Measurements from ENCODE around the gene IL13.

DNA sequence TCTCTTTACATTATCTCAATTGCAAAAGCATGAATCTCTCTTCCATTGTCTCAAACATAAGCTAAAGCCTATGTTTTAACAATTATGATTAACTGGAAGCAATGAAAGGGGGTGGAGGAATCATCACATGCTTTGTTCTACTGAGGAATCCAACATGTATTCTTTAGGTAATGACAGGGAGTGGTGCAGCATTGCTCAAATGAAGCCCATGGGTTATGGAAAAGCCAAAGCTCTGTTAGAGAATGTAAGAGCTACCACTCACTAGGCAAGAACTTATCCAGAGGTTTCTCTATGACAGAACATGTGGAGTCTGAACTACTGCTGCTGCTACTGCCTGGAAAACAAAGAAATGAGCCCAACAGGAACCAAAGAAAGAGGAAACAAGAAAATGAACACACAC, 50.7 kb downstream of the IL13 start:
- TF ChIP-seq, protein P1, sequence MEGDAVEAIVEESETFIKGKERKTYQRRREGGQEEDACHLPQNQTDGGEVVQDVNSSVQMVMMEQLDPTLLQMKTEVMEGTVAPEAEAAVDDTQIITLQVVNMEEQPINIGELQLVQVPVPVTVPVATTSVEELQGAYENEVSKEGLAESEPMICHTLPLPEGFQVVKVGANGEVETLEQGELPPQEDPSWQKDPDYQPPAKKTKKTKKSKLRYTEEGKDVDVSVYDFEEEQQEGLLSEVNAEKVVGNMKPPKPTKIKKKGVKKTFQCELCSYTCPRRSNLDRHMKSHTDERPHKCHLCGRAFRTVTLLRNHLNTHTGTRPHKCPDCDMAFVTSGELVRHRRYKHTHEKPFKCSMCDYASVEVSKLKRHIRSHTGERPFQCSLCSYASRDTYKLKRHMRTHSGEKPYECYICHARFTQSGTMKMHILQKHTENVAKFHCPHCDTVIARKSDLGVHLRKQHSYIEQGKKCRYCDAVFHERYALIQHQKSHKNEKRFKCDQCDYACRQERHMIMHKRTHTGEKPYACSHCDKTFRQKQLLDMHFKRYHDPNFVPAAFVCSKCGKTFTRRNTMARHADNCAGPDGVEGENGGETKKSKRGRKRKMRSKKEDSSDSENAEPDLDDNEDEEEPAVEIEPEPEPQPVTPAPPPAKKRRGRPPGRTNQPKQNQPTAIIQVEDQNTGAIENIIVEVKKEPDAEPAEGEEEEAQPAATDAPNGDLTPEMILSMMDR (IDR thresholded peaks at IDR 0.05; ENCODE audit: extremely low read depth in 1 of 2, insufficient read depth in 1 of 2, low read depth in 1 of 2, low read length in 2 of 2) = no peak
- TF ChIP-seq POLR2A (IDR thresholded peaks at IDR 0.05; ENCODE audit: low read depth, low read length) = no peak
- no peak for TF ChIP-seq EZH2 (IDR thresholded peaks at IDR 0.05; ENCODE audit: borderline replicate concordance, low read depth, low read length, severe bottlenecking)
- TF ChIP-seq JUN (IDR thresholded peaks at IDR 0.05; ENCODE audit: borderline replicate concordance, insufficient read depth, insufficient read length, low read depth) = no peak
- no peak for TF ChIP-seq MAX (IDR thresholded peaks at IDR 0.05; ENCODE audit: insufficient read depth, insufficient read length)
